H9 (cell line): ENCODE measurements around the gene TOP3B. TPM values are rescaled to one million over a fixed set of nuclear protein-coding genes. Genes with fewer than 3 reads are reported as not detected.

Source experiments
- DNase-seq: peaks from one replicate; pipeline ENCODE4 v3.0.0-alpha.2; 2017
- H2AFZ ChIP-seq: one replicate; pipeline ENCODE4 v1.6.1; 2013; ENCODE audit warnings: mild to moderate bottlenecking, low read length, control low read depth, moderate library complexity
- H2AK5ac ChIP-seq: 2 replicates; pipeline ENCODE4 v1.6.1; 2013; ENCODE audit warnings: low read length, control low read depth, mixed read lengths; ENCODE audit not compliant: insufficient read length
- H2BK120ac ChIP-seq: one replicate; pipeline ENCODE4 v1.6.1; 2013; ENCODE audit warnings: low read depth, mild to moderate bottlenecking, low read length, control low read depth, inconsistent platforms; ENCODE audit not compliant: poor library complexity, severe bottlenecking
- H2BK12ac ChIP-seq: 2 replicates; pipeline ENCODE4 v1.6.1; 2013; ENCODE audit warnings: low read length, control low read depth, mixed read lengths, low read depth; ENCODE audit not compliant: insufficient read length
- H2BK15ac ChIP-seq: 2 replicates; pipeline ENCODE4 v1.6.1; 2013; ENCODE audit warnings: low read depth, low read length, control low read depth
- H2BK20ac ChIP-seq: one replicate; pipeline ENCODE4 v1.6.1; 2013; ENCODE audit warnings: low read depth, mild to moderate bottlenecking, low read length, control low read depth, inconsistent platforms; ENCODE audit not compliant: poor library complexity, severe bottlenecking
- H2BK5ac ChIP-seq: 2 replicates; pipeline ENCODE4 v1.6.1; 2013; ENCODE audit warnings: low read length, control low read depth, mixed read lengths; ENCODE audit not compliant: insufficient read length
- H3K14ac ChIP-seq: 2 replicates; pipeline ENCODE4 v1.6.1; 2013; ENCODE audit warnings: low read length, control low read depth; ENCODE audit not compliant: insufficient read depth
- H3K18ac ChIP-seq: 2 replicates; pipeline ENCODE4 v1.6.1; 2013; ENCODE audit warnings: low read depth, mild to moderate bottlenecking, mixed read lengths, low read length, control low read depth; ENCODE audit not compliant: insufficient read length
- H3K23ac ChIP-seq: 2 replicates; pipeline ENCODE4 v1.6.1; 2013; ENCODE audit warnings: low read length, control low read depth, mixed read lengths, low read depth; ENCODE audit not compliant: insufficient read length
- H3K23me2 ChIP-seq: 2 replicates; pipeline ENCODE4 v1.6.1; 2013; ENCODE audit warnings: low read depth, mild to moderate bottlenecking, mixed read lengths, low read length, control low read depth; ENCODE audit not compliant: insufficient read length, poor library complexity, severe bottlenecking
- H3K27ac ChIP-seq: 2 replicates; pipeline ENCODE4 v1.5.1; 2013; ENCODE audit warnings: low read length, control low read depth, mixed read lengths, low read depth; ENCODE audit not compliant: insufficient read length
- H3K27me3 ChIP-seq: 2 replicates; pipeline ENCODE4 v1.6.1; 2013; ENCODE audit warnings: low read length, control low read depth, inconsistent platforms; ENCODE audit not compliant: insufficient read depth
- H3K4ac ChIP-seq: 2 replicates; pipeline ENCODE4 v1.6.1; 2013; ENCODE audit warnings: low read depth, mild to moderate bottlenecking, control low read depth, inconsistent platforms, low read length, moderate library complexity
- H3K4me1 ChIP-seq: 2 replicates; pipeline ENCODE4 v1.6.1; 2013; ENCODE audit warnings: low read length, control low read depth, inconsistent platforms; ENCODE audit not compliant: insufficient read depth
- H3K4me2 ChIP-seq: 2 replicates; pipeline ENCODE4 v1.6.1; 2013; ENCODE audit warnings: low read length, control low read depth, mixed read lengths; ENCODE audit not compliant: insufficient read length, insufficient read depth
- H3K56ac ChIP-seq: 2 replicates; pipeline ENCODE4 v1.6.1; 2013; ENCODE audit warnings: low read depth, mild to moderate bottlenecking, mixed read lengths, low read length, control low read depth; ENCODE audit not compliant: insufficient read length
- H3K79me1 ChIP-seq: 2 replicates; pipeline ENCODE4 v1.6.1; 2013; ENCODE audit warnings: low read depth, mild to moderate bottlenecking, moderate library complexity, low read length, control low read depth, inconsistent platforms; ENCODE audit not compliant: insufficient read depth, poor library complexity, severe bottlenecking
- H3K79me2 ChIP-seq: 2 replicates; pipeline ENCODE4 v1.6.1; 2013; ENCODE audit warnings: low read length, control low read depth, inconsistent platforms; ENCODE audit not compliant: insufficient read depth
- H3K9ac ChIP-seq: 2 replicates; pipeline ENCODE4 v1.6.1; 2013; ENCODE audit warnings: low read length, control low read depth, mixed read lengths; ENCODE audit not compliant: insufficient read length; ENCODE audit errors: extremely low read depth
- H3K9me3 ChIP-seq: one replicate; pipeline ENCODE4 v1.6.1; 2013; ENCODE audit warnings: low read depth, low read length, inconsistent platforms; ENCODE audit not compliant: control insufficient read depth
- H3T11ph ChIP-seq: one replicate; pipeline ENCODE4 v1.6.1; 2013; ENCODE audit warnings: mild to moderate bottlenecking, low read length, control low read depth, inconsistent platforms
- H4K20me1 ChIP-seq: one replicate; pipeline ENCODE4 v1.6.1; 2013; ENCODE audit not compliant: control insufficient read depth, insufficient read length, insufficient read depth
- H4K5ac ChIP-seq: 2 replicates; pipeline ENCODE4 v1.6.1; 2013; ENCODE audit warnings: low read depth, mild to moderate bottlenecking, mixed read lengths, low read length, control low read depth; ENCODE audit not compliant: insufficient read length
- H4K8ac ChIP-seq: replicated peaks from 2 replicates; pipeline ENCODE4 v1.6.1; 2013; ENCODE audit warnings: low read length, control low read depth, mixed read lengths, low read depth; ENCODE audit not compliant: insufficient read length
- H4K91ac ChIP-seq: 2 replicates; pipeline ENCODE4 v1.6.1; 2013; ENCODE audit warnings: low read depth, mild to moderate bottlenecking, moderate library complexity, mixed read lengths, low read length, control low read depth; ENCODE audit not compliant: insufficient read length
- H3K27ac Mint-ChIP-seq, 3 experiments: 2 replicates in 2 of 3; 3 replicates in 1 of 3; pipeline ENCODE4 v1.8.0; 2020 to 2021; ENCODE audit warnings: mixed read lengths in 3 of 3, mild to moderate bottlenecking in 1 of 3, moderate library complexity in 1 of 3
- H3K27me3 Mint-ChIP-seq: 2 replicates; pipeline ENCODE4 v1.8.0; 2021; ENCODE audit warnings: low read depth, mild to moderate bottlenecking, moderate library complexity, mixed read lengths
- H3K36me3 Mint-ChIP-seq, 3 experiments: 2 replicates in 2 of 3; 3 replicates in 1 of 3; pipeline ENCODE4 v1.8.0; 2020 to 2021; ENCODE audit warnings: low read depth in 3 of 3, mixed read lengths in 3 of 3; ENCODE audit not compliant: insufficient read depth in 1 of 3
- H3K4me1 Mint-ChIP-seq, 2 experiments: 2 replicates each; pipeline ENCODE4 v1.8.0; 2020; ENCODE audit warnings: mixed read lengths in 2 of 2
- H3K4me3 Mint-ChIP-seq, 2 experiments: 2 replicates in 1 of 2; 3 replicates in 1 of 2; pipeline ENCODE4 v1.8.0; 2020 to 2021; ENCODE audit warnings: mild to moderate bottlenecking in 2 of 2, mixed read lengths in 2 of 2, moderate library complexity in 1 of 2
- H3K9me3 Mint-ChIP-seq, 2 experiments: 2 replicates in 1 of 2; 3 replicates in 1 of 2; pipeline ENCODE4 v1.8.0; 2020; ENCODE audit warnings: mild to moderate bottlenecking in 2 of 2, mixed read lengths in 2 of 2, moderate library complexity in 1 of 2
- CTCF ChIP-seq: fragments of 200-600 bp; sonication (generic); conservative IDR thresholded peaks from 3 replicates; pipeline ENCODE4 v1.8.0; 2021; ENCODE audit warnings: antibody characterized with exemption, mild to moderate bottlenecking
- WGBS: extraction: QIAGEN DNeasy Blood & Tissue Kit; methylation state at CpG from one replicate; pipeline ENCODE4 v1.1.7; 2013; ENCODE audit warnings: missing lambda C conversion rate, low lambda C conversion rate, mixed read lengths; ENCODE audit not compliant: insufficient read length; ENCODE audit errors: extremely low coverage; 5-methylcytosine and 5-hydroxymethylcytosine counted together
- total RNA-seq: library from RNA; stranded (reverse); gene quantifications from 2 replicates; pipeline ENCODE4 v1.2.1, GENCODE V29; 2021

TOP3B gene
- total RNA-seq, 1 experiment from 2014 or later, result 55.2 TPM

DNA sequence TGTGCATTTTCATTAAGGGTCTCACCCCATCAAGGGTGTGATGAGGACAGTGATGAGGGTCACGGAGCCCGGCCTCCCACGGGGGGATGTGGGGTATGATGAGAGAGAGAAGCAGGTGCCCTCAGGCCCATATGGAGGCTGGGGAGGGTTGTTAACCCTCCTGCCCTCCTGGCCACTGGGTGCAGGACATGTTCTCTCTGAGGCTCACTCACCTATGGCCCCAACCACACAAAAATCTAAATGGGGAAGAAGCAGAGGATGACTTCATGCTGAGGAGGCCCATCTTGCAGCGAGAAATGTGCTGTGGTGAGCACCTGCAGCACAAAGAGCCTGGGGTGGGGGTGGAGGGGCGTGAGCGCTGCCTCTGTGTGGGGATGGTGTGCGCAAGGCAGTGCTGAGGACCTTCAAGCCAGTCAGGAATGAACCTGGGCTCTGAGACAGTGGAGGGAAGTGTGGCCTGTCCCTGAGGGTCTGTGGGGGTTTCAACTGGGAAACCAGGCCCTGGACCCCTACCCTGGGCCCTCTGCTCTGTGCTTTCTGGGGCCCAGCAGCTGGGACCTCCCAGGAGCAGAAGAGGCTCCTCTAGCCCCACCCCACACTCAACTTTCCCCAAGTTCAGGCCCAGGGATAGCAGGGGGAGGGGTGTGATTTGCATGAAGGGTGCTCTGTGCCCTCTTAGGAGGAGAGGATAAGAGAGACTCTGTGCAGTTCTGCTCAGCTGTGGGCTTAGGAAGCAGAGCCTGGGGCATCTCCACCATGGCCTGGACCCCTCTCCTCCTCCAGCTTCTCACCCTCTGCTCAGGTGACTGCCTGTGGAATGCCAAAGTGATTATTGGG lies 43.0 kb upstream of the TOP3B start:
- H3K27me3 Mint-ChIP-seq, result peaks cover 93% of the 10 kb centered on the region
- no peak overlapping the region for H2BK20ac ChIP-seq

More for the DNA sequence above, 43.0 kb upstream of the TOP3B start:
- peaks cover 4 to 20% of the 10 kb centered on the region in 2 experiments for H3K4me1 Mint-ChIP-seq
- no peak for TF ChIP-seq CTCF
- H3K14ac ChIP-seq, result no peak overlapping the region; the same call in 1 of the 2 replicates
- H4K20me1 ChIP-seq, result no peaks in the 10 kb centered on the region
- H3K23me2 ChIP-seq, result no peaks in the 10 kb centered on the region
- no peak overlapping the region for H3K27ac Mint-ChIP-seq
- H2AFZ ChIP-seq, result no peak overlapping the region
- H2BK15ac ChIP-seq, result no peak overlapping the region
- H2BK5ac ChIP-seq, result no peak overlapping the region
- H3K79me2 ChIP-seq, result no peaks in the 10 kb centered on the region
- H2BK120ac ChIP-seq, result no peak overlapping the region
- H3K23ac ChIP-seq, result no peak overlapping the region
- WGBS, result no CpG with 5 or more reads among the region's 7 CpGs
- no peak overlapping the region for H3K56ac ChIP-seq
- H3K4me3 Mint-ChIP-seq, result no peak overlapping the region
- H3T11ph ChIP-seq, result no peak overlapping the region
- H3K27me3 ChIP-seq, result peaks cover 6% of the 10 kb centered on the region; the same call in 1 of the 2 replicates
- H2BK12ac ChIP-seq, result no peak overlapping the region
- no peak overlapping the region for H3K4me2 ChIP-seq
- H3K4ac ChIP-seq, result no peak overlapping the region
- H3K9ac ChIP-seq, result no peak overlapping the region
- H2AK5ac ChIP-seq, result no peak overlapping the region
- H3K9me3 Mint-ChIP-seq, result no peaks in the 10 kb centered on the region
- H3K36me3 Mint-ChIP-seq, result no peaks in the 10 kb centered on the region
- no peak overlapping the region for H4K5ac ChIP-seq
- no peak for DNase-seq
- no peak overlapping the region for H3K18ac ChIP-seq
- H3K9me3 ChIP-seq, result no peaks in the 10 kb centered on the region
- no peak overlapping the region for H4K8ac ChIP-seq
- no peak overlapping the region for H4K91ac ChIP-seq
- no peaks in the 10 kb centered on the region; the same call in 1 of the 2 replicates for H3K4me1 ChIP-seq
- no peak overlapping the region for H3K27ac ChIP-seq
- H3K79me1 ChIP-seq, result no peaks in the 10 kb centered on the region
